WI38 (cell line): ENCODE results near the gene DUOXA2.

ENCODE experiments used
- H3K4me3 ChIP-seq: 2 replicates; pipeline ENCODE4 v1.5.1; 2011; ENCODE audit warnings: low read depth, mild to moderate bottlenecking, control low read depth, low read length
- CTCF ChIP-seq: IDR thresholded peaks from 2 replicates; pipeline ENCODE4 v1.5.1; 2012; ENCODE audit warnings: low read depth, mild to moderate bottlenecking, control low read depth, low read length

DUOXA2 gene

DNA sequence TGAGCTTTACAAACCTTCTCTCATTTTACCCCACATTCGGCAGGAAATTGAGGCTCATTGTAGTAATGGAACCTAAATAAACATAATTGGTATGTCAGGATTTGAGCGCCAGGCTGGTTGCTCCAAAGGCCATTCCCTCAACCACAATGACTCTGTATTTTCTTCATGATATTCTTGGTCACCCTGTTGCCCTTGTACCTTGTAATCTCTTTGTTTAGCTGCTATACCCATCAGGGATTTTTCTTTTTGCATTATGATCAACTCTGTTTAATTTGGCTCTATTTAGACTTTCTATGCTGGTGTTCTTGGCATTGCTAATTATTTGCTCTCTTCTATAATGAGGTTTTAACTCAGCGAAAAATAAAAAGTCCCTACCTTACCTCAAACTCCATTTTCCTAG lies 30.0 kb upstream of the DUOXA2 start:
- H3K4me3 ChIP-seq = no peak overlapping the region
- TF ChIP-seq CTCF = no peak

DNA sequence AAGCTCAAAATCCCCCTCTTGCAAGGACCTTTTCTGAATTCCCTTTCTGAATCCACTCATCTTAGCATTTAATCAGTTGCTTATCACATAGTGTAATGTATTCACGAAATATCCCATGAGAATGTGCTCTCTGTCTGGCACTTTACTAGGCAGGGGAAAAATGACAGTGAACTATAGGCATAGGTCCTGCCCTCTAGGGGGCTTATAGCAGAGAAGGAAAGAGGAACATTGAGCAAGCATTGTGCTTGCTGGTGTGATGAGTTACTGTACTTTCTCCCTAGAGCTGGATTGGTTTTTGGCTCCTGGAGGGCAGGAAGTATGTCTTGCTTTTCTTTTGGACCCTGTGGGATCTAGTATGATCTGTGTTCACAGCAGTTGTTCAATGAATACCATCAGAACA lies 26.6 kb upstream of the DUOXA2 start:
- no peak overlapping the region for H3K4me3 ChIP-seq
- TF ChIP-seq CTCF = no peak

DNA sequence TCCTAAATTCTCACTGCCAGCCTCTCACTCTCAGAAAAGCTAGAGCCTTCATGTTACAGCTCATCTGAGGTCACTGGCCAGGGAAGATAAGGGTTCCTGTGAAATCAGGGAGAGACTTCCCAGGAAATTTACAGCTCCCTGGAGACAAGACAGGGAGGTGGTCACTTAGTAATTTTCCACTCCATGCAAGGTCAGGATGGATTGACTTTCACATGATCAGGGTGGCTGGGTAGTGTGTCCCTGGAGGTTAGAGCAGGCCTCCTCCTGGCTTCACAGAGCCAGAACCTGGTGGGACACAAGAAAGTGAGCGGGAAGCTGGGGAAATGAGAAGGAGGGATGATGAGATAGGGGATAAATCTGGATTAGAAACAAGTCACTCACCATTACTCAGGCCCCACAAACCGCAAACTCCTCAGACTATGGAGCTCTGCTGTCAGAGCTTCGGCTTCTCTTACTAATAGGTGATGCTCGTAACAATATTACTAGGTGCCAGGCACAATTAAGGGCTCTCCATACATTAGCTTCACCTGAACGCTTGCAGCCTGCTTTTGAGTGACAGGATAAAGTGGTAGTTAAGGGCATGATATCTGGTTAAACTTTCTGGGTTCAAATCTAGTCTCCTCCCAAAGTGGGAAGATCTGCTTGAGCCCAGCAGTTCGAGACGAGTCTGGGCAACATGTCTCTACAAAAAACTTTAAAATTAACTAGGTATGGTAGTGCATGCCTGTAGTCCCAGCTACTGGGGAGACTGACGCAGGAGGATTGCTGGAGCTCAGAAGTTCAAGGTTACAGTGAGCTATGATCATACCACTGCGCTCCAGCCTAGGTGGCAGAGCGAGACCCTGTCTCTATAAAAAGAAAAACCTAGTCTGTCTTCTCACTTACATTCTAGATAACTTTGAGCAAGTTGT lies 25.1 kb upstream of the DUOXA2 start:
- no peak overlapping the region for H3K4me3 ChIP-seq

GRCh38 chr15:45089712-45090373 lies 24.3 kb upstream of the DUOXA2 start:
- no peak overlapping the region for H3K4me3 ChIP-seq
- TF ChIP-seq CTCF = no peak

More for the DNA sequence above, 25.1 kb upstream of the DUOXA2 start:
- no peak for TF ChIP-seq CTCF

GRCh38 chr15:45091161-45091560 lies 23.0 kb upstream of the DUOXA2 start:
- H3K4me3 ChIP-seq = peak overlapping the region; percentile 22
- TF ChIP-seq CTCF = no peak

GRCh38 chr15:45091576-45091975 lies 22.6 kb upstream of the DUOXA2 start:
- H3K4me3 ChIP-seq = no peak overlapping the region
- TF ChIP-seq CTCF = no peak

GRCh38 chr15:45093013-45093412 lies 21.1 kb upstream of the DUOXA2 start:
- no peak for TF ChIP-seq CTCF

More at GRCh38 chr15:45093013-45093412, 21.1 kb upstream of the DUOXA2 start:
- no peak overlapping the region for H3K4me3 ChIP-seq
